Loucy (cell line): ENCODE data around the gene SLC10A4.

Source experiments
- H2AFZ ChIP-seq: fragments of 200-600 bp; sonication (generic); 2 replicates; pipeline ENCODE4 v1.6.0; 2016; ENCODE audit warnings: antibody characterized with exemption, mild to moderate bottlenecking, low read length, moderate library complexity
- H3F3A ChIP-seq: fragments of 200-600 bp; 2 replicates; pipeline ENCODE4 v1.6.0; 2016; ENCODE audit warnings: antibody characterized with exemption, low read depth, mild to moderate bottlenecking
- H3K27me3 ChIP-seq: fragments of 200-600 bp; sonication (generic); 2 replicates; pipeline ENCODE4 v1.6.1; 2014; ENCODE audit warnings: low read length, mild to moderate bottlenecking; ENCODE audit not compliant: insufficient read depth, poor library complexity, severe bottlenecking
- H3K36me3 ChIP-seq: fragments of 200-600 bp; sonication (generic); 2 replicates; pipeline ENCODE4 v1.6.1; 2016; ENCODE audit warnings: low read length; ENCODE audit not compliant: insufficient read depth
- H3K4me1 ChIP-seq: fragments of 200-600 bp; sonication (generic); 2 replicates; pipeline ENCODE4 v1.5.1; 2014; ENCODE audit warnings: low read length, mild to moderate bottlenecking; ENCODE audit not compliant: insufficient read depth, poor library complexity, severe bottlenecking
- H3K4me2 ChIP-seq: fragments of 200-600 bp; sonication (generic); 2 replicates; pipeline ENCODE4 v1.6.0; 2014; ENCODE audit warnings: antibody characterized with exemption, low read length, low read depth, mild to moderate bottlenecking; ENCODE audit not compliant: poor library complexity, severe bottlenecking
- H3K4me3 ChIP-seq: fragments of 200-600 bp; sonication (generic); 2 replicates; pipeline ENCODE4 v1.5.1; 2014; ENCODE audit warnings: low read length, mild to moderate bottlenecking, mixed read lengths; ENCODE audit not compliant: poor library complexity, severe bottlenecking
- H3K79me2 ChIP-seq: fragments of 200-600 bp; sonication (generic); 2 replicates; pipeline ENCODE4 v1.6.1; 2014; ENCODE audit warnings: low read length; ENCODE audit not compliant: insufficient read depth
- H3K9ac ChIP-seq: fragments of 200-600 bp; sonication (generic); 2 replicates; pipeline ENCODE4 v1.6.0; 2014; ENCODE audit warnings: mild to moderate bottlenecking, low read depth, low read length, moderate library complexity; ENCODE audit not compliant: poor library complexity, severe bottlenecking
- H3K9me2 ChIP-seq: fragments of 200-600 bp; sonication (generic); replicated peaks from 2 replicates; pipeline ENCODE4 v1.6.1; 2016; ENCODE audit warnings: low read depth, low read length, mixed read lengths
- H3K9me3 ChIP-seq: fragments of 200-600 bp; sonication (generic); 2 replicates; pipeline ENCODE4 v1.6.1; 2014; ENCODE audit warnings: mild to moderate bottlenecking, antibody characterized with exemption, low read length, low read depth; ENCODE audit not compliant: insufficient read depth
- H4K20me1 ChIP-seq: fragments of 200-600 bp; sonication (generic); 2 replicates; pipeline ENCODE4 v1.6.0; 2014; ENCODE audit warnings: antibody characterized with exemption, low read length, mild to moderate bottlenecking; ENCODE audit not compliant: insufficient read depth, poor library complexity, severe bottlenecking
- EZH2phosphoT487 ChIP-seq: fragments of 200-600 bp; IDR thresholded peaks from 2 replicates; pipeline ENCODE4 v1.6.1; 2018; ENCODE audit warnings: antibody characterized with exemption, mild to moderate bottlenecking, moderate library complexity, borderline replicate concordance
- TF ChIP-seq, protein P1 (sequence below): fragments of 200-600 bp; sonication (generic); conservative IDR thresholded peaks from 2 replicates; pipeline ENCODE4 v1.5.1; 2014; ENCODE audit warnings: mild to moderate bottlenecking, antibody characterized with exemption, low read length

Gene SLC10A4

DNA sequence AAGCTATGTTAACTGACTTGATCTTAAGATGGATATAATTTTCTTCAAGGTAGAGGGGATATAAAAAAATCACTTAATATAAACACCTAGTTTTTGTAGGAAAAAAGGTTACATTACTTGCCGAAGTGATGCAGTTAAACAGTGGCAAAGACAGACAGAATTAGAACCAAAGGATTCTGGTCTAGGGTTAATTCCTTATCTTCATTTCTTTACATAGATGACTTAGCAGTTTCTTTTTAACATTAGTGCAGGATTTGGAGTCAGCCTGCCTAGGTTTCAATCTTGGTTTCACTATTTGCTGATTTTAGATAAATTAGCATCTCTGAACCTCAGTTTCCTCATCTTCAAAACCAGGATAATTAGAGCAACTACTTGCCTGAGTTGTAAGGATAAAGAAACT is 21.2 kb downstream of the SLC10A4 start:
- no peaks in the 10 kb centered on the region for H3K27me3 ChIP-seq
- no peaks in the 10 kb centered on the region for H3K79me2 ChIP-seq
- H4K20me1 ChIP-seq = no peaks in the 10 kb centered on the region
- TF ChIP-seq EZH2phosphoT487 = no peak
- H3F3A ChIP-seq = no peaks in the 10 kb centered on the region
- no peak overlapping the region for H3K4me3 ChIP-seq
- H3K4me2 ChIP-seq = no peak overlapping the region
- no peaks in the 10 kb centered on the region for H3K4me1 ChIP-seq
- H3K36me3 ChIP-seq = peaks cover 49% of the 10 kb centered on the region
- H3K9me2 ChIP-seq = no peaks in the 10 kb centered on the region
- no peaks in the 10 kb centered on the region for H3K9me3 ChIP-seq
- H2AFZ ChIP-seq = no peak overlapping the region
- no peak overlapping the region for H3K9ac ChIP-seq

DNA sequence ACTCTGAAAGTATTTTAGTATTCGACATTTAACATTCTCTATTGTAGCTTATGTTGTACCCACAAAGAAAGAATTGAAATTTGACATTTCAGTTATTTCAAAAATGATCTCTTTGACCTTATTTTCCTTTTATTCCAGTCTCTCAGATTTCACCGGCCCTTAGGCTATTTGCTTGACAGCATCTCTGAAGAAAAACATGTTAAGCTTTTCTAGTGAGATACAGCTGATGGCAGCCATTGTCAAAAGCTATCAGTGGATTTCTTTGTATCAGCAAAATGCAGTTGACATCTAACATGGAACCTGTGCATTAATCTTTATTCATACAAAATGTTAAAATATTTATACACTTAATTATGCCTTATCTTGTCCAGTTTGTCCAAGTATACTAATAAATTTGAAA is 23.6 kb downstream of the SLC10A4 start:
- no peak overlapping the region for H3K4me2 ChIP-seq
- peaks cover 51% of the 10 kb centered on the region; the same call in 1 of the 2 replicates for H3K36me3 ChIP-seq
- no peaks in the 10 kb centered on the region for H3K9me2 ChIP-seq
- H3F3A ChIP-seq = no peaks in the 10 kb centered on the region
- no peaks in the 10 kb centered on the region for H3K79me2 ChIP-seq
- TF ChIP-seq, protein P1, sequence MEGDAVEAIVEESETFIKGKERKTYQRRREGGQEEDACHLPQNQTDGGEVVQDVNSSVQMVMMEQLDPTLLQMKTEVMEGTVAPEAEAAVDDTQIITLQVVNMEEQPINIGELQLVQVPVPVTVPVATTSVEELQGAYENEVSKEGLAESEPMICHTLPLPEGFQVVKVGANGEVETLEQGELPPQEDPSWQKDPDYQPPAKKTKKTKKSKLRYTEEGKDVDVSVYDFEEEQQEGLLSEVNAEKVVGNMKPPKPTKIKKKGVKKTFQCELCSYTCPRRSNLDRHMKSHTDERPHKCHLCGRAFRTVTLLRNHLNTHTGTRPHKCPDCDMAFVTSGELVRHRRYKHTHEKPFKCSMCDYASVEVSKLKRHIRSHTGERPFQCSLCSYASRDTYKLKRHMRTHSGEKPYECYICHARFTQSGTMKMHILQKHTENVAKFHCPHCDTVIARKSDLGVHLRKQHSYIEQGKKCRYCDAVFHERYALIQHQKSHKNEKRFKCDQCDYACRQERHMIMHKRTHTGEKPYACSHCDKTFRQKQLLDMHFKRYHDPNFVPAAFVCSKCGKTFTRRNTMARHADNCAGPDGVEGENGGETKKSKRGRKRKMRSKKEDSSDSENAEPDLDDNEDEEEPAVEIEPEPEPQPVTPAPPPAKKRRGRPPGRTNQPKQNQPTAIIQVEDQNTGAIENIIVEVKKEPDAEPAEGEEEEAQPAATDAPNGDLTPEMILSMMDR = no peak
- TF ChIP-seq EZH2phosphoT487 = no peak
- no peaks in the 10 kb centered on the region for H3K27me3 ChIP-seq
- no peak overlapping the region for H3K4me3 ChIP-seq
- H3K9ac ChIP-seq = no peak overlapping the region
- no peaks in the 10 kb centered on the region for H4K20me1 ChIP-seq
- no peaks in the 10 kb centered on the region for H3K9me3 ChIP-seq
- no peaks in the 10 kb centered on the region for H3K4me1 ChIP-seq
- no peak overlapping the region for H2AFZ ChIP-seq

DNA sequence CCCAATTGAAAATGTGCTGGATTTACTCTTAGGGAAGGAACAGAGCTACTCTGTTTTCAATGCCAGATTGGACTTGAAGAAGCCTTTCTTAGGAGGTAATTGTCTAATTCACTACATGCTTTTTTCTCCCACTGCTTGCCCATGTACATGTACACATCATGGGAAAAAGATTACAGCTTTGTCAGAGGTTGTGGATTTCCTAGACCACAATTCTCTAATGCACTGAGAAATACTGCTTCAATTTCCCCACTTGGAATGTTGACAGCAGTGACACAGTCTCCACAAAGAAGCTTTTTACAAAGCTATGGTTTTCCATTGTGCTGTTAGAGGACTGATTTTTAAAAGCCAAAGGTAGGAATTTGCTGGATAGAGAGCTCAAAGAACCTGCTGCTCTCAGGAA is 26.4 kb downstream of the SLC10A4 start:
- Histone ChIP-seq H4K20me1 (no peaks in the 10 kb centered on the region), H3K4me2 (no peak overlapping the region), H3F3A (no peaks in the 10 kb centered on the region), H2AFZ (no peak overlapping the region), H3K27me3 (no peaks in the 10 kb centered on the region), H3K79me2 (no peaks in the 10 kb centered on the region), H3K9ac (no peak overlapping the region), H3K4me1 (no peaks in the 10 kb centered on the region), H3K4me3 (no peak overlapping the region), H3K9me2 (no peaks in the 10 kb centered on the region), H3K9me3 (no peaks in the 10 kb centered on the region), H3K36me3 (peaks cover 76% of the 10 kb centered on the region)
- TF ChIP-seq EZH2phosphoT487 = no peak
- TF ChIP-seq, protein P1 = no peak

DNA sequence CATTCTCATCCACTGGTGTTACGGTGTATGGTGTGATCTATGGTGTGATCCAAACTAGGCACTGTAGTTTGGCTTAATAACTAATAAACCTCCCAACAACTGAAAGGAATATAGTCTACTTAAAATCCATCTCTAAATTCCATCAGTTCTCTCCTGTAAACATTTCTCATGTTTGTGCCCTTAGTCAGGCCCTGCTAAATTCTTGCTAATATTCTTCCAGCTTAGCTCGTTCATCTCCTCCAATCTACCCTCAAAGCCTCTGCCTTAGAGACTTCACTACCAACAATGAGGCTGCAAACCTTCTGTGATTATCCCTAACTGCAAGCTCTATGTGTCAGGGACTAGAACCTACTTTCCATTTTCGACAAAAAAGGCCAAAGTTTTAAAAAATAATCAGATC is 35.0 kb downstream of the SLC10A4 start:
- Histone ChIP-seq H3K36me3 (peaks cover 63% of the 10 kb centered on the region), H3K9me3 (no peaks in the 10 kb centered on the region), H3K4me2 (no peak overlapping the region), H2AFZ (no peak overlapping the region), H3K4me3 (no peak overlapping the region), H3K4me1 (no peaks in the 10 kb centered on the region), H3K9ac (no peak overlapping the region), H3K79me2 (no peaks in the 10 kb centered on the region), H3F3A (no peaks in the 10 kb centered on the region), H3K27me3 (no peaks in the 10 kb centered on the region), H4K20me1 (no peaks in the 10 kb centered on the region), H3K9me2 (no peaks in the 10 kb centered on the region)
- no peak for TF ChIP-seq EZH2phosphoT487
- TF ChIP-seq, protein P1 = no peak
